GM12801 (cell line): ENCODE data around the gene ME2.

Source experiments
- CTCF ChIP-seq: IDR thresholded peaks from one replicate; pipeline ENCODE4 v1.5.1; 2011; ENCODE audit warnings: control low read depth; ENCODE audit not compliant: insufficient read length; ENCODE audit errors: extremely low read depth

Gene ME2

DNA sequence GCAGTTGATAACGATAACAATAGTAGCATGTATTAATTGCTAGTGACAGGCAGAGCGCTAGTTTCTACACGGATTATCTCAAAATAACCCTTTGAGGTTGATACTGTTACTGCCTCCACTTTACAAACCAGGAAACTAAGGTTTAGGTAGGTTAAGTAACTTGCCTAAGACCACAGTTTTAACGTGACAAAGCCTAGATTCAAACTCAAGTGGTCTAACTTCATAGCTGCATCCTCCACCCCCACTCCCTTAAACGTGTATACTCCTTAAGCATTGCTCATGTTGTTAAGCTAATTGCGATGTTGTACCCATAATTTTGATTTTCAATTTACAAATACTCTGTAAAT lies 1.2 kb downstream of the ME2 start:
- TF ChIP-seq CTCF = no peak

GRCh38 chr18:50886929-50887328 lies 8.0 kb downstream of the ME2 start:
- TF ChIP-seq CTCF = no peak

- TF ChIP-seq CTCF = no peak
Observed at GRCh38 chr18:50895350-50896045, 16.6 kb downstream of the ME2 start.

DNA sequence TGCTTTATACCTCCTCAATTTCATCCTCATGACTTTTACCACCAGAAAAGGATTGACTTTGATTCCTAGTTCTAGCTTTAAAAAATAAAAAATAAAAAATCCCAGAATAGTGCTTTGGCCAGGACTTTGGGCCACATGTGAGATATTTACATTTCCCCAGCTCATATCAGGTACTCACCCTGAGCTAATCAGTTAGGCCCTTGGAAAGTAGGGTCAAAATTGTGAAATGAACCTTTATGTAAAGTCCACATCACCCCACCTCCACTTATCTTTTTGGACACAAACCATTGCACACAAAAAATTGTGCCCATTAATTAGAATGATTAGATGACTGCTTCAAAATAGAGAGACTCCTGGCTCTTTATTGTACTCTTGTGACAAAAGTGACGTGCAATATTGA lies 17.2 kb downstream of the ME2 start:
- no peak for TF ChIP-seq CTCF

GRCh38 chr18:50898919-50899318 lies 20.0 kb downstream of the ME2 start:
- TF ChIP-seq CTCF = no peak

GRCh38 chr18:50902797-50903196 lies 23.9 kb downstream of the ME2 start:
- no peak for TF ChIP-seq CTCF

DNA sequence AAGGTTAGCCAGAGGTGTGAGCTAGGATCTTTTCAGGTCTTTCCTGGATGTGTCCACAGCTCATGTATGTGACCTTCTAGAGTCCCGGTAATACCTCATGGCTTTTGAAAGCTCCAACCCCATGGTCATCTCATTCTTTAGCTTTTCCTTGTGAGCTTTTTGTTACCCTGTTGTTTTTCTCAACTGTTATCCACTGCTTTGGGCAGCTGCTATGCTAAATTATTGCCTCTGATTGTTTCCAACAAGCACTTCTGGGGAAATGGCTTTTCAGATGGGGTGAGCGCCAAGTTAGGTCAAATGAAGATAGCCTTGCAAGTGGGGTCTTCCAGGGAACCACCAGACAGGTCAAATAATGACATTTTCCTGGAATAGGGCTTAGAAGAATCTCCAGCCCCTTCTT lies 27.9 kb downstream of the ME2 start:
- no peak for TF ChIP-seq CTCF
